CD4-positive, alpha-beta T cell treated with Interleukin-1 beta for 1 hour (primary cell): Measurements from ENCODE around the gene ALDH16A1.
"Not testable (repeated sequence)": the region's sequence is repeated elsewhere in the genome, so short reads cannot be mapped to it uniquely, and the experiment has no call there.

ENCODE experiments used
- DNase-seq, 2 donors: peaks; one replicate each; pipeline ENCODE4 v3.0.0-alpha.2; 2020 to 2022

ALDH16A1 gene

DNA sequence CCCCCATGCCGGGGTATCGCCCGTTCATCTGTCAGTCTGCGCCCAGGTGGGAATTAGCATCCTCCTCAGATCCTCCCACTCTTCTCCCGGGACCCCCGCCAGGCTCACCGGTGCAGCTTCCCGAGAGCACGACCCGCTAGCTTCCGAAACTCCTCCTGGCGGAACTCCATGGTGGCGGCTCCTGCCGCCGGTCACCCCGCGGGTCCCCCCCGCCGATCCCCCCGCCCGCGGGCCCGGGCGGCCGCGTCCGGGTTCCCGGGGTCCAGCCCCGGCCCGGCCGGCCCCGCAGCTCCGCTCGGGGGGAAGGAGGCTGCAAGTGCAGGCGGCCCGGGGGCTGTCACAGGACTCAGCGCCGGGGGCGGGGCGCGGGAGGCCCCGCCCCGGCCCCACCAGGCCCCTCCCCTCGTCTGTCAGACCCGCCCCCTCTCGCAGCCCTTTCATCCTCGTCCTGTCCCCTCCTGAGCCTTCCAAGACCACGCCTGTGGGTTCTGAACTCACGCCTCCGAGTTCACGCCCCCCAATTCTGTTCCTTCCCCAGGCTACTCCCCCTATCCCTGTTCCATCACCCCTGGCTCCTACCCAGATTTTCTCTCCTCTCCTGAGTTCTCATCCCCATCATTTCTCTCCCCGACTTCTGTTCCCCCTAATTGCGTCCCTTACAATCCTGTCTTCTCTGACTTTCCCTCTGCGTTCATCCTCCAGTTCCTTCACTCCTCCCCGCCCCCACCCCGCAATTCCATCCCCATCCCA, 11.6 kb upstream of the ALDH16A1 start, which contains the start of gene SLC17A7:
TSS of gene SLC17A7 (minus strand) at position 318 of the 750 bp plus-strand sequence. CDS start at position 170, 148 bp downstream.
- DNase-seq = peak; percentile 50 to 58

DNA sequence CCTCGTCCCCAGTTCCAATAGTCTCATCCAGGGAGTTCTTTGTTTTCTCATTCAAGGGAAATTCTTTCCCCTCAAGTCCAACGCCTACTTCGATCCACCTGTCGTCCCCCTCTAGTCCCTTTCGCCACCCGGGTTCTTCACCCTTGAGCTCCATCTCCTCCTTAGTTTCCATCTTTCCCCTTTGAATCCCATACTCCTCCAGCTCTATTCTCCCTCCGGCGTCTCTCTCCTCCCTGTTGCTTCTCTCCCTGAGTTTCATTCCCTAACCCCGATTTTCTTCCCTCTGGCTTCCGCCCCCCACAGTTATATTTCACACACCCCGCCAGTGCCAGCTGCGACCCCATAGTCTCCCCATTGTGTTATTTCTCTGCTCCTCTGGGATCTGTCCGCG, 11.1 kb upstream of the ALDH16A1 start:
- DNase-seq = no peak

DNA sequence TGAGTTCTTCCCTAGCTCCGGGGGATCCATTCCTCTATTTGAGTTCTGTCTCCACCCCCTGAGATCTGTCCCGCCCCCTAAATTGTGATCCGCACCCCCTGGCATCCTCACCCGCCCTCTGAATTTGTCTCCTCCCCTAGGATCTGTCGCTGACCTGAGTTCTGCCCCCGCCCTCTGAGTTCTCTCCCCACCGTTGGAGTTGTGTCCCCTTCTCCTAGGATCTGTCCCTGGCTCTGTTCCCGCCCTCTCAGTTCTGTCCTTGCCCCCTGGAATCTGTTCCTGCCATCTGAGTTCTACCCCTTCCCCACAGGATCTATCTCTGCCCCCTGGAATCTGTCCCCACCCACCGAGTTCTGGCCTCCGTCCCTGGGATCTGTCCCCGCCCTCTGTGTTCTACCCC, 10.7 kb upstream of the ALDH16A1 start:
- no peak for DNase-seq

DNA sequence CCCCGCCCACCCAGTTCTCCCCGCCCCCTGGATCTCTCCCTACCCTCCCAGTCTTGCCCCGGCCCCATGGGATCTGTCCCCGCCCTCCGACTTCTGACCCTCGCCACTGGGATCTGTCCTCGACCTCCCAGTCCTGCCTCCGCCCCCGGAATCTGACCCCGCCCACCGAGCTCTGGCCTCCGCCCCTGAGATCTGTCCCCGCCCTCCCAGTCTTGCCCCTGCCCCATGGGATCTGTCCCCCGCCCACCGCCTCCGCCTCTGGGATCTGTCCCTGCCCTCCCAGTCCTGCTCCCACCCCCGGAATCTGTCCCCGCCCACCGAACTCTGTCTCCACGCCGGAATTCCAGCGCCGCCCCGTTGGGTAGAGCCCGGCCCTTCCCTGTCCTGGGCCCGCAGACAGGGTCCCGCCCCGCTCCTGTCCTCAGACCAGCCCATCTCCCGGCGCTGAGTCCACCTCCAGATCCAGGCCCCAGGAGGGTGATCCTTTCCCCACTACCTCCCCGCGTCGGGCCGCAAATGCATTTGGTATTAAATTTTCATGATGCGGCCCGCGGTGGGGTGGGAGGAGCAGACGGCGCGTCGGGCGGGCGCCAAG, 10.2 kb upstream of the ALDH16A1 start:
- peak; percentile 43 to 60 for DNase-seq

DNA sequence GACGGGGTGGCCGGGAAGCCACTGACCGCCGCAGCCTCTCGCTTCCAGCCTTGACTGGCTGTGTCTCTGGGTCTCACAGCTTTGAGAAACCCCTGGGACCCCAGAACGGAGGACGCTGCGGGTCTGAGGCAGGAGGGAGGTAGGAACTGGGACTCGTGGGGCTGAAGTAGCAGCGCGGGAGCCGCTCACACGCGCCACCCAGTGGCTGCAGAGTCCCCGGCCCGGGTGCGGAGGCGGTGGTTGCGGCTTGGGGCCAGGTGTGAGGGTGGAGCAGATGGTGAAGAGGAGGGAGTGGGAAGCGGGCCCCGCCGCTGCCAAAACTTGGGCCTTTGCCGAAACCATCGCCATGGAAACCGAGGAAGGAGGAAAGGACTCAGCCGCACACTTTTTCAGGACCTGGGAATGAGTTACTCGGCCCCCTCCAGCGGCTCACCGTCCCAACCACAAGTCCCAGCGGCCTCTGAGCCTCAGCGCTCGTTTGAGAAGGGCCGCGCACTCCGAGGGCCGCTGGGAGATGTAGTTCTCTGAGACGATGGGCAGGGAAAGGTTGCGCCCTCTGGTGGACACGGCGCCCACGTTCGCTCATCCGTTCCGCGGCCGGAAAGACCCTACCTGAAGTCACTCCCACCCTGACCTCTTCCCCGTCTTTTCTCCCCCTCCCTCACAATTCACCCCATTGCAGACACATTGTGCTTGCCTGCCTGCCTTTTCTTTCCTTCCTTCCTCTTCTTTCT, 9.5 kb upstream of the ALDH16A1 start:
- DNase-seq = peak; percentile 93

DNA sequence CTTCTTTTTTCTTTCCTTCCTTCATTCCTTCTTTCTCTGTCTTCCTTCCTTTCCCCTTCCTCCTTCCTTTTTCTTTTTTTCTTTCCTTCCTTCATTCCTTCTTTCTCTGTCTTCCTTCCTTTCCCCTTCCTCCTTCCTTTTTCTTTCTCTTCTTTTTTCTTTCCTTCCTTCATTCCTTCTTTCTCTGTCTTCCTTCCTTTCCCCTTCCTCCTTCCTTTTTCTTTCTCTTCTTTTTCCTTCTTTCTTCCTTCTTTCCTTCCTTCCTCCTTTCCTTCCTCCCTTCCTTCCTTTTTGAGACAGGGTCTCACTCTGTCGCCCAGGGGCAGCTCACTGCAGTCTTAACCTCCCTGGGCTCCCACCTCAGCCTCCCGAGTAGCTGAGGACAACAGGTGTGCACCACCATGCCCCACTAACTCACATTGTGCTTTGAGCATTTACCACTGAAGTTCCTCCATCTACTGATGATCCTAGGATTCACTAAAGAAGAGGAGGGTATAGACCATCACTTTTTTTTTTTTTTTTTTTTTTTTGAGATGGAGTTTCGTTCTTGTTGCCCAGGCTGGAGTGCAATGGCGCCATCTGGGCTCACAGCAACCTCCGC, 8.8 kb upstream of the ALDH16A1 start:
- not testable (repeated sequence) for DNase-seq

DNA sequence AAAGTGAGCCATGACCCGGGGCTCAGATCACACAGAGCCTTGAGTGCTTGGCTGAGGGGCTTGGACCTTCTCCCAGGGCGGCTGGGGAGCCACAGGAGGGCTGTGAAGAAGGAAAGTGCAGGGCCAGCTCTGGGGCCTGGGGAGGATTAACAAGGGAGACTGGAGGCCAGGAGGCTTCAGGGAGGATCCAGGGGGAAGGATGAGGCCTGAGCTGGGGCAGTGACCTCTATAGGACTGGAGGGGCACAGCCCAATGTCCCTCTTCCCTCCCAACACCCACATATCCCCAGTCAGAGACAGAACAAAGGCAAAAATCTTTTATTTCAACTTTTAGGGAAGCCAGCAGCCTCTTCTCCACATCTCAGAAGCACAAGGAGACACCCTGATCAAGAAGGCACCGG, 7.0 kb upstream of the ALDH16A1 start:
- no peak for DNase-seq

DNA sequence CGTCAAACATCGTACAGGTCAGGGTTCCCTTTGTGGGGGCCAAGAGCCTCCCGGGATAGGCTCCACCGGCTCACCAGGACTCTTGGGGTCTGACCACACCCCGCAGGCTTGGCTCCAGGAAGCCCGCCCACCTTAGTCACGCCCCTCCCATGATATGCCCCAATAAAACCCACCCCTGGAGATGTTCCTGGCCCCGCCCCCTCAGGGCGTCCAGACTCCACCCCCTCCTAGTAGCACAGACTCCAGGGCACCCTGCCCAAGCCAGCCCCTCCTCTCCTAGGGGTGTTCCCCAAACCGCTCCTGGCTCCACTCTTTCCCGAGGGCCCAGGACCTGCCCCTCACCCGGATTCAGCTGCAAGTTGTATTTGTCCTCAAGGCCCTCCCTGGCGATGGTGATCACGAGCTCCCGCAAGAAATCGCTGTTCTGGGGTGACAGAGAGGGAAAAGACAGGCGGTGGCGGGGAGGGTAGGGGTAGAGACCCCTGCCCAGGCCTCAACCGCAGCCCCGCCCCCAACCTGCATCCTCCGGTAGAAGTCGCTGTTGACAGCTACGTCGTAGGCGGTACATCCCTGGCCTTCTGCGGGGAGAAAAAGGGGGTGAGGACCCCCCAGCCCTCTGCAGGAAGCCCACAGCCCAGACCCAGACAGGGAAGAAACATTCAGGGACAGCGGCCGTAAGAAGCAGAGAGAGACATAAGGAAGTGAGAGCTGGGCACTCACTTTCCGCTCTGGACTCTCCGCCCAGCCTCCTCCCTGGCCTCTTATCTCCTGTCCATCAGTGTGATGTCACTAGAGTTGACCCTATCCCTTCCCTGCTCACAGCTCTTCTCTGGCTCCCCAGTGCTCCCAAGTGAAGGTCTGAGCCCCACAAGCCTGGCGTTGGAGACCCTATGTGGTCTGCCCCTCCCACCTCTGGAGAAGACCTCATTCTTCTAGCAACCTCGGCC, 5.3 kb upstream of the ALDH16A1 start:
- DNase-seq = peak in 1 of 2 donors; percentile 19

DNA sequence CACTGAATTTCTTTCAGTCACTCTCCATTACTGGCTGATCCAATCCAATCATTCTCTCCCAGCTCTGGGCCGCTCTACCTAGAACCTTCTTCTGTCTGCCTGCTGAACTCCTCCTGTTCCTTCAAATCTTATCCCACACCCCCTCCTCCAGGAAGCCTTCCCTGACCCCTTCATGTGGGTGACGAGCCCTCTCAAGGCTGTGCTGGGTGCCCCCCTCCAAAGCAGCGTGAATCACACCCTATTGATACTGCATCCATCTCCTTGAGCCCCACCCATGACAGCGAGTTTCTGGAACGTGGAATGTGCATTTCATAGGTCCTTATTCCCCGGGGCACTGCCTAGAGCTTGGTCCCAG, 4.6 kb upstream of the ALDH16A1 start:
- no peak for DNase-seq

DNA sequence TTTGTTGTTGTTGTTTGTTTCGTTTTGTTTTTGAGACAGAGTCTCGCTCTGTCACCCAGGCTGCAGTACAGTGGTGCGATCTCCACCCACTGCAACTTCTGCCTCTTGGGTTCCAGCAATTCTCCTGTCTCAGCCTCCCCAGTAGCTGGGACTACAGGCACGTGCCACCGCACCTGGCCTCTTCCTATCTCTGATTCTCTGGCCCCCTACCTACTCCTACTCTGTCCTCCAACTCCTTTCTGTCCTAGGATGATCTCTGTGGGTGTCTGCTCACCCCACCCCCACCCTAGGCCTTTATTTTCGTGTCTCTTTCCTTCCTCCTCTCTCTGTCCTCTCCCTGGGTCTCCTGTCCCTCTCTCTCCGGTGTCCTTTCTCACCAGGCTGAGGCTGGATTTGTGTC, 2.6 kb upstream of the ALDH16A1 start:
- DNase-seq = no peak

DNA sequence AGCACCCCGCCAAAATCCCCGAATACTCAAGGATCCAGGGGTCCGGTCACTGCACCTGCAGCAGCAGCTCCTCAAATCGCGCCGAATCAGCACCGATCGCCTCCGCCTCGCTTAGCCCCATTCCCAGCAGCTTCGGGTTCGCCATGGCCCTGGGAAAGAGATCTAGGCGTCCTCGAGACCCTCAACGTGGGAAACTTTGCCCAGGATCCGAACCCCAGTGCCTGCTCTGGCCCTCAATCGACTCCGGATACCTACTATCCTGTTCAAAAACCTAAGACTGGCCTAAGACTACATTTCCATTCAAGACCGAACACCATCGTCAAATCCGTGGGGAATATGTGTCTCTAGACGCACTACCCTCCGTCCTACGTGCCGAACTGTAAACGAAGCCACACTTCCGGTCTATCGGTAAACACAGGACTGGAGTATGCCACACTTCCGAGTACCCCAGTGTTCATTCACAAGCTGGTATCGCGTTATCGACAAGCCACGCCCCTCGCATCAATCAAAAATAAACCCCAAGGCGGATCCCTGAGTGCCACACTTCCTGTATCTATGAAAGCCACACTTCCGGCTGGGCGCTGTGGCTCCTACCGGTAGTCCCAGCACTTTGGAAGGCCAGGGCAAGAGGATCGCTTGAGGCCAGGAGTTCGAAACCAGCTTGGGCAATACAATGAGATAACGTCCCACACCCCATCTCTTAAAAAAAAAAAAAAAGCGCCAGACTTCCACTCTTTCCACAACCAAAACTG, 1.4 kb upstream of the ALDH16A1 start, which contains the start of gene PIH1D1:
TSS of gene PIH1D1 (minus strand) at position 385 of the 752 bp plus-strand sequence. CDS start at position 145, 240 bp downstream.
- DNase-seq = peak; percentile 98

DNA sequence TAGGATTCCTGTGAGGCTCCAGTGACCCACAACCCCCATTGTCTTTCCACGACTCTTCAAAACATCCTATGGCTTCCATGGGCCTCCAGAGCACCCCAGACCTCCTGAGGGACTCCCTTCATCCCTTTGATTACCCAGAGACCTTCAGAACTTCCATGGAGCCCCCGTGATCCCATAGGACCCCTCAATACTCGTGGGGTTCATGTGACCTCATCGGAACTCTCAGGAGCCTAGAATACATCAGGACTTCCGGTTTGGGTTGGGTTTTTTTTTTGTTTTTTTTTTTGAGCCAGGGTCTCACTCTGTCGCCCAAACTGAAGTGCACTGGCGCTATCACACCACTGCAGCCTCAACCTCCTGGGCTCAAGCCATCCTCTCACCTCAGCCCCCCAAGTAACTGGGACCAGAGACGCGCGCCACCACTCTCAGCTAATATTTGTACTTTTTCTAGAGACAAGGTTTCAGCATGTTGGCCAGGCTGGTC, 774 bp downstream of the ALDH16A1 start:
- DNase-seq = peak; percentile 50 to 51

DNA sequence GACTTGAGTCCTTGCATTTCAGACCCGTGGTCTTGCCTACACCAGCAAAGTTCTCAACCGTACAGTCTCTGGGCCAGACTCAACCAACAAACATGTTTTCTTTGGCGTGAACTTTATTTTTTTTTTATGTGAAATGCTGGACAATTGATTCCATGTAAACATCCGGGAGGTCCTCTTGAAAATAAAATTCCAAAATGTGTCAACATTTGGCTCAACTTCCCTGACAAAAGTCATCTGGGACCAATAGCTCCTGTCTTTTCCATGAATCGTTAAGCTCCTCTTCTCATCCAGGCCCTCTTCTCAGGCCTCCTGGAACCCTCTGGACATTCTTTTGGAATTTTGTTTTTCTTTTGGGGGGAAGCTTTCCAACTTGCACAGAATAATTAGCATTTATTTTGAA, 2.7 kb downstream of the ALDH16A1 start:
- DNase-seq = no peak

DNA sequence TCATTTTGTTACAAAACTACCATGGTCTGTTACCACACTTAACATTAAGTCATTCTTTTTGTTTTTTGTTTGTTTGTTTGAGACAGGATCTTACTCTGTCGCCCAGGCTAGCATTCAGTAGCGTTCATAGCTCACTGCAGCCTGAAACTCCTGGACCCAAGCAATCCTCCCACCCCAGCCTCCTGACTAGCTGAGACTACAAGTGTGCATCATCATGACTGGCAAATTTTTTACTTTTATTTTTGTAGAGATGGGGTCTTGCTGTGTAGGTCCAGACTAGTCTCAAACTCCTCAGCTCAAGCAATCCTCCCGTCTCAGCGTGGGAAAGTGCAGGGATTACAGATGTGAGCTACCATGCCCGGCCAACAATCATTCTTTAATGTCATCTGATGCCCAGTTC, 3.3 kb downstream of the ALDH16A1 start:
- no peak for DNase-seq

DNA sequence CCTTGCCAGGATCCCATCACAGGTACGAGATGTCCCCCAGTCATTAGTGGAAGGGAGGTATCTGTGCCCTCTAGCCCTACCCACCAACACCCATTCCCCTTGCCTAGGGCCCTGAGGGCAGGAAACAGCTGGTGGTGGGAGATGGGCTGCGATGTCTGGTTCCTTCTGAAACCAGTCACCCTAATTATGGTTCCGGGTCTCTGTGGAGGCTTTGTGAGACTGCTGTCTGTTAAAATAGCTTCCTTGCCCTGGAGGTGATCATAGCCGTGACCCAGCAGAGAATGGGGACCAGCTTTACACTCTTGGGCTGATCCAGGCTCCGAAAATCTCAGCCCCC, 5.5 kb downstream of the ALDH16A1 start:
- no peak for DNase-seq

DNA sequence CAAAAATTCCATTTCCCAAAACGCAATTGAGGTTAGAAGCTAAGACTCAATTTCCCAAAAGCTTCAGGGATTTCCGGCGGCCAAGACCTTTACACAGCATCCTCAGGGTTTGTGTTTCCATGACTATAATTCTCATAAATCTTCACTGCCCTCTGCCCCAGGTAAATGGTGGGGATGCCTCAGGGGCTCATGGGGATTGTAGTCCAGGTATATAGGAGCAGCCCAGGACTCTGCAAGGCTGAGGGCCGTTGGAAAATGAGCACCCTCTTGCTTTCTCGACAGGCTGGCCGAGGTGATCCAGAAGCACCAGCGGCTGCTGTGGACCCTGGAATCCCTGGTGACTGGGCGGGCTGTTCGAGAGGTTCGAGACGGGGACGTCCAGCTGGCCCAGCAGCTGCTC, 6.4 kb downstream of the ALDH16A1 start:
- DNase-seq = no peak

DNA sequence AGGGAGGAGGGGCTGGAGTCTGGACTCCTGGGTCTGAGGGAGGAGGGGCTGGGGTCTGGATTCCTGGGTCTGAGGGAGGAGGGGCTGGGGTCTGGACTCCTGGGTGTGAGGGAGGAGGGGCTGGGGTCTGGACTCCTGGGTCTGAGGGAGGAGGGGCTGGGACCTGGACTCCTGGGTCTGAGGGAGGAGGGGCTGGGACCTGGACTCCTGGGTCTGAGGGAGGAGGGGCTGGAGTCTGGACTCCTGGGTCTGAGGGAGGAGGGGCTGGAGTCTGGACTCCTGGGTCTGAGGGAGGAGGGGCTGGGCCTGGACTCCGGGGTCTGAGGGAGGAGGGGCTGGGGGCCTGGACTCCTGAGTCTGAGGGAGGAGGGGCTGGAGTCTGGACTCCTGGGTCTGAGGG, 8.1 kb downstream of the ALDH16A1 start:
- not testable (repeated sequence) for DNase-seq

DNA sequence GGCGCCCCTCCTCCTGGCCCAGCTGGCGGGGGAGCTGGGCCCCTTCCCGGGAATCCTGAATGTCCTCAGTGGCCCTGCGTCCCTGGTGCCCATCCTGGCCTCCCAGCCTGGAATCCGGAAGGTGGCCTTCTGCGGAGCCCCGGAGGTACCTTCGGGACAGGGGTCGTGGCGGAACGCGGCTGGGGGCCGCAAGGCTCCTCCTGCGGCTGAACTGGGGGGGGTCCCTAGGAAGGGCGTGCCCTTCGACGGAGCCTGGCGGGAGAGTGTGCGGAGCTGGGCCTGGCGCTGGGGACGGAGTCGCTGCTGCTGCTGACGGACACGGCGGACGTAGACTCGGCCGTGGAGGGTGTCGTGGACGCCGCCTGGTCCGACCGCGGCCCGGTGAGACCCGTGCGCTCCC, 8.6 kb downstream of the ALDH16A1 start:
- no peak for DNase-seq

DNA sequence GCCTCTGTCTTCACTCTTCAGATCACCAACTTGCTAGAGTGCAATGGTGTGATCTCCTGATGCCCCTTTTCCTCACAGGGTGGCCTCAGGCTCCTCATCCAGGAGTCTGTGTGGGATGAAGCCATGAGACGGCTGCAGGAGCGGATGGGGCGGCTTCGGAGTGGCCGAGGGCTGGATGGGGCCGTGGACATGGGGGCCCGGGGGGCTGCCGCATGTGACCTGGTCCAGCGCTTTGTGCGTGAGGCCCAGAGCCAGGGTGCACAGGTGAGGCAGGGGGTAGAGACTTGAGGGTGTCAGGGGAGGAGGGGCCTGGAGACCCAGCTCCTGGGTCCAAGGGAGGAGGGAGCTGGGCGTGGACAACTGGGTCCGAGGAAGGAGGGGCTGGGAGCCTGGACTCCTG, 9.5 kb downstream of the ALDH16A1 start:
- DNase-seq = no peak

DNA sequence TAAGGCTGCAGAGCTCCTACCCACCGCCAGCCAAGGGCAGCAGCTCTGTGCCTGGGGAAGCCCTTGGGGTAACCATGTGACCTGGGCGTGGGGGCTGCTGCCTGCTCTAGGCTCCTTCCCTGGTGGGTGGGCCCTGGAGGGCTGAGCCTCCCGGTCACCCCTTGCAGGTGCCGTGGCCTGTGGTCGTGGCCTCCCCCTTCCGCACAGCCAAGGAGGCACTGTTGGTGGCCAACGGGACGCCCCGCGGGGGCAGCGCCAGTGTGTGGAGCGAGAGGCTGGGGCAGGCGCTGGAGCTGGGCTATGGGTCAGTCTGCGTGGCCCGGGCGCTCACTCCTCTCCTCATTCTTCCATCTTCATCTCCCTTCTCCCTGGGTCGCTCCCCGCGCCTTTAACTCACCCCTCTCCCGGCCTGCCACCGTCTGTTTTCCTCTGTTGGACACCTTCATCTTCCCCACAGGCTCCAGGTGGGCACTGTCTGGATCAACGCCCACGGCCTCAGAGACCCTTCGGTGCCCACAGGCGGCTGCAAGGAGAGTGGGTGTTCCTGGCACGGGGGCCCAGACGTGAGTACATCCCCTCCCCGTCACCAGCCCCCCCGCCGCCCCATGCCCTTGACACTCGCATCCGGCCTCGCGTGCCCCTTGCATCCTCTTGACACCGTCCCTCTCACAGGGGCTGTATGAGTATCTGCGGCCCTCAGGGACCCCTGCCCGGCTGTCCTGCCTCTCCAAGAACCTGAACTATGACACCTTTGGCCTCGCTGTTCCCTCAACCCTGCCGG, 11.1 kb downstream of the ALDH16A1 start:
- DNase-seq = no peak

DNA sequence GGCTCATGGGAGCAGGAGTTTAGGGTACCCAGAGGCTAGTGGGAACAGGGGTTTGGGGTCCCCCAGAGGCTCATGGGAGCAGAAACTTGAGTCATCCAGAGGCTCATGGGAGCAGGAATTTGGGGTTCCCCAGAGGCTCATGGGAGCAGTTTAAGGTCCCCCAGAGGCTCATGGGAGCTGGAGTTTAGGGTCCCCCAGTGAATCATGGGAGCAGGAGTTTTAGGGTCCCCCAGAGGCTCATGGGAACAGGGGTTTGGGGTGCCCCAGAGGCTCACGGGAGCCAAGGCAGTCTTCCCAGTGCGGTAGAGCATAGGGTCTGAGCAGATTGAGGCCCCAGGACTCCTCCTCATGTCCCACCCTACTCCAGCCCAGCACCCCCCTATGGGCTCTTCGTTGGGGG, 12.3 kb downstream of the ALDH16A1 start:
- DNase-seq = no peak
